Measurements from ENCODE around the gene PSMA6. TPM values are rescaled to one million over a fixed set of nuclear protein-coding genes. Genes with fewer than 3 reads are reported as not detected.
A peak's percentile ranks its signal among the peaks of the same experiment; 100 is the strongest.

PSMA6 gene
- total RNA-seq, 4 donors from 2014 or later: 158 to 180 (median 170) TPM

DNA sequence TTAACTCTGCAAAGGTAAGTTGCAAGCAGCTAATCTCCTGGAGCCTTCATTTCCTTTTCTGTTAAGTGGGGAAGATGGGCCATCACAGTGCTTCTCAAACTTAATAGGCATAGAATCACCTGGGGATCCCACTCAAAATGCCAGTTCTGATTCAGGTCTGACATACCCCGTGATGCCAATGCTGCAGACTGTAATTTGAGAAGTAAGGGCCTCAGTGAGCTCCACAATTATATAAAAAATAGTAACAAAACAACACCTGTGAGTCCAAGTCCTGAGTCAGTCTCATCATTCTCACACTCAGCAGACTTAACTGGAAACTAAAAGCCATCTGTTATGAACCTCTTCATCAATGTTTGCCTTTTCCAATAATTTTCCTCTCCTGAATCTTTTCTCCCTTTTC lies 10.8 kb upstream of the PSMA6 start:
- TF ChIP-seq CTCF (IDR thresholded peaks at IDR 0.05): no peak
- DNase-seq (ENCODE audit: low spot score): no peak
- no peak for ATAC-seq (ENCODE audit: low FRiP score)

DNA sequence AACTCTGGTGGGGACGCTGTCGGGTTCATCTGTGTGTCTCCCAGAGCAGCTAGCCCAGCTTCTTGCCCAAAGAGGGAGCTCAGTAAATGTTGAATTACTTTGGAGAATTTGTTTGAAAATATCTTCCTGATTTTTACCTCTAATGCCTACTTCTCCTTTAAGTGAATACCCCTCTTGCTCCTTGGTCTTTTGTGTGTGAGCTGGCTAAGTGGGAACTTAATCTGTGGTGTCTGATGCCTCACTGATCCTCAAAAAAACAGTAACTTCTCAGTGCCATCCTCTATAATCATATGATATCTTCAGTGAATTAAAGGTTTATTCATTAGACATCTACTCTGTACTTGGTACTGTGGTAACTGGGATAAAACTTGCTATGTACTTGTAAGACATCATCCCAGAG lies 7.7 kb upstream of the PSMA6 start:
- no peak for DNase-seq (ENCODE audit: low spot score)
- TF ChIP-seq CTCF (IDR thresholded peaks at IDR 0.05): no peak

GRCh38 chr14:35285168-35286002 lies 6.8 kb upstream of the PSMA6 start:
- DNase-seq (ENCODE audit: low spot score) (no peak), ATAC-seq (ENCODE audit: low FRiP score) (no peak)
- no peak for TF ChIP-seq CTCF (IDR thresholded peaks at IDR 0.05)

More for the DNA sequence above, 7.7 kb upstream of the PSMA6 start:
- no peak for ATAC-seq (ENCODE audit: low FRiP score)

DNA sequence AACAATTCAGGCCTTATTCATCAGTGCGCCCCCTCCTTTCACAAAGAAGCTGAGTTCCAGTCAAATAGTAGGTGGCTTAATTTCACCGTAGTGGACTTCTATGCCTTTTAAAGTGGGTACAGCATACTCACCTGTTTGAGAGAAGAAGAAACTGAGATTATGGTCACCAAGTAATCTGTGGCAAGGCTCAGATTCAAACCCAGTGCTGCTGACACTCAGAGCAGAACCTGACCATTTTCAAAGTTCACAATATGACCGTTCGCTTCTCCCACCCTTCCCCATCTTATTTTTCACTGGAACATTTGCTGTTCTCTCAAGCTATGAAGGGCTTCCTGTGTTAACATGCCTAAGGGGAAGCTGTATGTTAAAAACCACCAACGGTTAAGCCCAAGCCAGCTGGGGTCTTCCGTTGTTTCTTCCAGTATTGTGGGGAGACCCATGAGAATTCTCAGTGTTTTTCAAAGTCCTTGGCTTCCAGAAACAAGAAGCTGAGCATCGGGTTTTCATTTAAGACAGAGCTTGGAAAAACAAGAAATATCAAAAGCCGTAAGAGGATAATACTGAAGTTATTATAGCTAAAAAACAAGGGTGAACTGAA lies 6.1 kb upstream of the PSMA6 start:
- ATAC-seq (ENCODE audit: low FRiP score) (no peak), DNase-seq (ENCODE audit: low spot score) (no peak)
- no peak for TF ChIP-seq CTCF (IDR thresholded peaks at IDR 0.05)

DNA sequence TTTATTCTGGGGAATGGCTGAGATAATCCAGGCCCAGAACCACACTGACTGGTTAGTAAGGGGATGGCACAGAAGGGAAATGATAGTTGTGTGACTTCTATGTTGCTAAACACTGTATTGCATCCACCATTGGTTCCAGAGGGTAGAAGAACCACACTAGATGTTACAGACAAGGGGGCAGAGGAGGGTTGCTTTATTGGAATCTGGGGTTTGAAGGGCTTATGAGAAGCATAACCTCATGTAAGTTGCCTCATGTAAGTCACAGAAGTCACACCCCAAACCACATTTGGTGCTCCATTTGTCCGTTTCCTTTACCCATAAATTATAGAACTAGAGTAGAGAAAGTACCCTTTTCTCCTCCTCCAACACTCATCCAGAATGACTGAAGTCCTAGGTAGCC lies 5.5 kb upstream of the PSMA6 start:
- no peak for TF ChIP-seq CTCF (IDR thresholded peaks at IDR 0.05)

GRCh38 chr14:35287431-35288013 lies 4.7 kb upstream of the PSMA6 start:
- peak; percentile 43 for ATAC-seq (ENCODE audit: low FRiP score)
- no peak for DNase-seq (ENCODE audit: low spot score)
- no peak for TF ChIP-seq CTCF (IDR thresholded peaks at IDR 0.05)

More for the DNA sequence above, 5.5 kb upstream of the PSMA6 start:
- ATAC-seq (ENCODE audit: low FRiP score) (no peak), DNase-seq (ENCODE audit: low spot score) (no peak)

Data from omental fat pad (tissue), 4 donors.